ENCODE results near the gene GTF3A.

The GTF3A gene

DNA sequence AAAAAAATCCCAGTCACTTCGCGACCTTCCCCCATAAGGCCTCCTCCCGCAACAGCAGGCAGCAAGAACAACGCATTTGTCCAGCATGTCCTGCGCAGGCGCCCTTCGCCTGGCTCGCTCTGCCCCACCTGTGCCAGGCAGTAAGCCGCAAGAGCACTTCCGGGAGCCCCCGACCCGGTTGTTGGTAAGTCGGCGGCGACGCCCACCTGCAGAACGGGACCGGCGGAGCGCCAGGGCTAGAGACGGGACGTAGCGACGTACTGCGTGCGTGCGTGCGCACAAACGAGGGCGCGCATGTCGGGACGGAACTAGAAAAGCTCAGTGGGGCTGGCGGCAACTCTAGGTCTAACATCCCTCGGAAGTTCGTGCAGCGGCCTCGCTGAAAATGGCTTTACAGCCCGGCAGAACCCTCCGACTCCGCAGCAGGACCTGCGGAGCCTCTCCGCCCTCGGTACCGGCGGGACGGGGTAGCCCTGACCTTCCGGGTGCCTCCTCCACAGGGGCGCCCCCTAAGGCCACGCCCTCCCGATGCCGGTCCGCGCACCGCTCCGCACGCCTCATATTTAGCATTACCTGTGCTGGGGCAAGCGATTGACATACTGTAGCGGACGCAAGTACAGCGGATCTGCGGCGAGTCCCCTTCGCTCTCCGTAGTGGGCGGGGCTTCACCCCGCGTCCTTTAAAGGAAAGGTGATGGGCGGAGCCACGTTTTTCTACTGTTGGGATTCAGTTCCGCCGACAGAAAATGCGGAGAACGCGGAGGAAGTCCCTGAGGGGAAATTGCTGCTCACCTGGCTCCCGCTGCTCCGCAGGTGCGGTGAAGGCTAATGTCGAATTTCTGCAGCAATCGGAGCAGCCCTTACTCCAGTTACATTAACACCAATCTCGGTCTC, 25.8 kb downstream of the GTF3A start, which contains the start of gene MTIF3:
MTIF3 (minus strand) TSS at position 629 of the 893 bp plus-strand sequence. CDS start 10,116 bp downstream, outside the sequence.
- DNase-seq = peak; percentile 98

DNA sequence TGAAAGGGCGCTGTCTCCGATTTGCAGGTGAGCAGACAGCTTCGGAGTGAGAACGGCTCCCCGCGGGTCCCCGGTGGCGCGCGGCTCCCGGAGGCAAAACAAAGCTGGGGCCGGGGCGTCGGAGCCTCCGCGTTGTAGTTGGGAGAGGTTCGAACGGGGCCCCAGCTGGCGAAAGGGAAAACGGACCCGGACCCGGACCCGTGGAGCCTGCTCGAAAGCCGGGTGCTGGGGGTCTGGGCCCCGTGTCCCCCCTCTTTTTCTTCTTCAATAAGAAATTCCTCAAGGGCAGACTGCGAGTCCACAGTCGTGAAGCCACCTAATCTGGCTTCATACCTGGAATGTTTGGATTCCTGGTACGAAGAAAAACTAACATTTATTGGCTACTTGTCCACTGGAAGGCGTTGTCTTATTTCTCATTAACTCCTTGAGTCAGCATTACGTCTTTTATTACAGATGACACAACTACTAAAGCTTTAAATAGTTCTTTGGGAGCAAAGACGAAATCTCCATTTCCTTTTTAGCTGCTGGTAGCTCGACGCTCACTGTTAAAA, 26.6 kb downstream of the GTF3A start:
- DNase-seq = peak; percentile 35

DNA sequence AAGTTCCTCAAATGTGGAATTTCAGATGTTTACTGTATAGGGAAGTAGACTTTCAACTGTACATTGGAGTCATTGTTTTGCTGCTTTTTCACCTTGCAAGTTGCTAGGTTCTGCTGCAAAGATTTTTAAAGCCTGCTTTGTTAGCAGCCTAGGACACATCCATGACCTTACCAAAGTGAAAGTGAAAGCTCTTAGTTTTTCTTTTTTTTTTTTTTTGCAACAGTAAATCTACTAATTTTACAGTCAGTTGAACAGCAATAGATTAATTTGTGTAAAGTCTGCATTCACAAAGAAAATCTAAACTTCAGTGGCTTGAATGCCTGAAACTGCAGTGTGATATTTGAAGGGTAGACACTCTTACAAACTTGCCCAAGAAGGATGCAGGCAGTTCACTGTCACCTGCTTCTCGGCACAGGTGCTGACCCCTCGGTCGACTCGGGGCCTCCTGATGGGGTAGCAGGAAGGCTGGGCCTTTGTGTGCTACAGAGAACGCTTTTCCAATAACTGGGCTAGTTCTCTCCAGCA, 31.0 kb downstream of the GTF3A start:
- DNase-seq = peak; percentile 29

GRCh38 chr13:27461940-27462584, 37.6 kb downstream of the GTF3A start:
- DNase-seq = no peak

GRCh38 chr13:27463500-27463899, 39.1 kb downstream of the GTF3A start:
- DNase-seq = no peak

GRCh38 chr13:27465611-27466010, 41.2 kb downstream of the GTF3A start:
- no peak for DNase-seq

- no peak for DNase-seq
Observed at GRCh38 chr13:27466513-27466912, 42.1 kb downstream of the GTF3A start.

GRCh38 chr13:27470075-27470820, 45.8 kb downstream of the GTF3A start:
- DNase-seq = no peak

GRCh38 chr13:27472441-27472840, 48.0 kb downstream of the GTF3A start:
- no peak for DNase-seq

DNA sequence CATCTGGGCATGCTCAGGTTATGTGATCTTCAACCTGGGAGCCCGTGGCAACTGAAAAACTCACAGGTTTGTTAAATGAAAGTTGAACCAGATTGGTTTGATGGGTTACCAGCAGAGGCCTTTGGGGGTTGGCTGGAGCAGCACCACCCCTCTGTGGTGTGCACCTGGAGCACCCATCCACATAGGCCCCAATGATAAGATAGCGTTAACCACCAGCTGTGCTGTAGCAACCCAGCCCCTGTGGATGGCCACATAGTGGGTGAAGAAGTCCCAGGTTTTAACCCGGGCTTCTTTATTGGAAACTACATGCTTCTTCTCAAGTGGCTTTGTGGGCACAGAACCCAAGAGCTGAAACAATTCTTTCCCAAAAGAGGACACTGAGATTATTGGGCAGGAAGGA, 48.5 kb downstream of the GTF3A start:
- no peak for DNase-seq

DNA sequence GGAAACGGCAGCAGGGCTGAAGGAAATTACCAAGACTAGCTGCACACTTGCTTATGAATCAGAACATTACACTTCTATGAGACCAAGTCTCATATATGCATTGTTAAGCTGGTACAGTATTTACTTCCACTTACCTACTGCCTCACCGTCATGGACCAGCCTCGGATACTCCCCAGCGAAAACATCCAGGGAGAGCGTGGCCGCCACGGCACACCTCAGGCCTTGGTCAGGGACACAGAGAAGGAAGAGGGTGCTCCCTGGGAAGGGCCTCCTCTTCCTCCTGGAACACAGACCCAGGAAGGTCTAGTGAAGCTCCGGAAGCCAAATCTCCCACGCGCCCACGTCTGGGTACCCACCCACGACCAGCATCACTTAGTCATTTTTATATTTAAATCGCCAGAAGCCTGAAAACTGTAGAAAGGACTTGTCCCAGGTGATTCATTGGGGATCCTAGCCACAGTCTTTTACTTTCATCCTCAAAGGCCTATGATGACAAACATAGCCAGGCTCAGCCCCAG, 50.4 kb downstream of the GTF3A start:
- no peak for DNase-seq

DNA sequence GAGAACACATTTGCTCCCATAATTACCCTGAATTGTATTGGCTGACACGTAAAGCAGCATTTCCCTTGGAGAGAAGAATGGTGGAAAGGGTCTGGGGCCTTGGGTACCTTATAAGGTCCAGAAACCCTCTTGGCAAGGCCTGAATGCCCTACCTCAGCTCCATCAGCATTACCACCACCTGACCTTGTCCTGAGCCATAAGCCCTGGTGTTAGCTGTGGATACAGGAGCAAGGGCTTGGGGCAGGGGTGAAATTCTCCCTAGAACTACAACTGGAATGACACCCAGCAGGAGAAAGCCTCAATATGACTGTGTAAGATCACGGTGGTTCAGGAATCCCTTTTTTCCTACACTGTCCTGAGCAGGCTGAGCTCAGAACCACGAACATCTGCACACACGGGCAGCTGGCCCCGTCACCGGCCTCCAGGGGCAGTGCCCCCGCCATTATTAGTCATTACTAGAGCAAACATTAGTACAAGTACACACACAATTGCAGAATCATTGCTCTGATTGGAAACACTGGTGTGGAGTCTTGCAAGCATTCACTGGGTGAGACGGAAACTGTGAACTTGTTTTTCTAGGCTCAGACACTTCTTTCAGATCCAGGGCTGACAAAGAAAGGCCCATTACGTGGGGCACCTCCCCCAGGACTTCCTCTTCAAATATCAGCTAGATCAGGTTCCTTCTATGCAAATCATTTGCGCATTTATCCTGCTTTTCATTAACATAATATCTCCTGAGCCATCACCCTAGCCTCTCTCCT, 52.7 kb downstream of the GTF3A start:
- DNase-seq = peak; percentile 22

- DNase-seq = peak; percentile 64
Observed at GRCh38 chr13:27481766-27482165, 57.3 kb downstream of the GTF3A start.

- DNase-seq = no peak
Observed at GRCh38 chr13:27482983-27483382, 58.6 kb downstream of the GTF3A start.

GRCh38 chr13:27483421-27483820, 59.0 kb downstream of the GTF3A start:
- no peak for DNase-seq
